ENCODE measurements around the gene SNX14.

The SNX14 gene

DNA sequence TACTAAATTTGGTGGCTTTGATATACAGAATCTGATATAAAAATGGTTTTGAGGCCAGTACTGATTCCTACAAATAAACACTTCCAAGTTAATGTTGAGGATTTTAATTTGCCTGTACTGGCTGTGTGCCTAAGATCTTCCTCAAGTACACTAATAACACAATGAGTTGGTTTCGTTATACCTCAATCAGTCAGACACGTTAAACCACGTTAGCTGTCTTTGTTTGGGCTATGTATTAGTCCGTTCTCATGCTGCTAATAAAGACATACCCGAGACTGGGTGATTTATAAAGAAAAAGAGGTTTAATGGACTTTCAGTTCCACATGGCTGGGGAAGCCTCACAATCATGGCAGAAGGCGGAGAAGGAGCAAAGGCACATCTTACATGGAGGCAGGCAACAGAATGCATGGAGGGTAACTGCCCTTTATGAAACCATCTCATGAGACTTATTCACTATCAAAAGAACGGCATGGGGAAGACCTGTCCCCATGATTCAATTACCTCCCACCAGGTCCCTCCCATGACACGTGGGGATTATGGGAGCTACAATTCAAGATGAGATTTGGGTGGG is 97.6 kb downstream of the SNX14 start:
- no peak overlapping the region for H3K4me3 ChIP-seq (ENCODE audit: low read length)
- H3K27me3 ChIP-seq (ENCODE audit: control insufficient read depth, insufficient read depth, low read length), result no peaks in the 10 kb centered on the region
- no peak overlapping the region for H3K27ac ChIP-seq (ENCODE audit: low read length)
- peaks cover 8% of the 10 kb centered on the region for H3K9me3 ChIP-seq (ENCODE audit: control insufficient read depth, low read depth, low read length)
- H3K36me3 ChIP-seq (ENCODE audit: control insufficient read depth, low read depth, low read length), result no peaks in the 10 kb centered on the region
- no peaks in the 10 kb centered on the region for H3K4me1 ChIP-seq (ENCODE audit: control insufficient read depth, low read depth, low read length)
- no peak overlapping the region for H3K9ac ChIP-seq (ENCODE audit: low read length)

DNA sequence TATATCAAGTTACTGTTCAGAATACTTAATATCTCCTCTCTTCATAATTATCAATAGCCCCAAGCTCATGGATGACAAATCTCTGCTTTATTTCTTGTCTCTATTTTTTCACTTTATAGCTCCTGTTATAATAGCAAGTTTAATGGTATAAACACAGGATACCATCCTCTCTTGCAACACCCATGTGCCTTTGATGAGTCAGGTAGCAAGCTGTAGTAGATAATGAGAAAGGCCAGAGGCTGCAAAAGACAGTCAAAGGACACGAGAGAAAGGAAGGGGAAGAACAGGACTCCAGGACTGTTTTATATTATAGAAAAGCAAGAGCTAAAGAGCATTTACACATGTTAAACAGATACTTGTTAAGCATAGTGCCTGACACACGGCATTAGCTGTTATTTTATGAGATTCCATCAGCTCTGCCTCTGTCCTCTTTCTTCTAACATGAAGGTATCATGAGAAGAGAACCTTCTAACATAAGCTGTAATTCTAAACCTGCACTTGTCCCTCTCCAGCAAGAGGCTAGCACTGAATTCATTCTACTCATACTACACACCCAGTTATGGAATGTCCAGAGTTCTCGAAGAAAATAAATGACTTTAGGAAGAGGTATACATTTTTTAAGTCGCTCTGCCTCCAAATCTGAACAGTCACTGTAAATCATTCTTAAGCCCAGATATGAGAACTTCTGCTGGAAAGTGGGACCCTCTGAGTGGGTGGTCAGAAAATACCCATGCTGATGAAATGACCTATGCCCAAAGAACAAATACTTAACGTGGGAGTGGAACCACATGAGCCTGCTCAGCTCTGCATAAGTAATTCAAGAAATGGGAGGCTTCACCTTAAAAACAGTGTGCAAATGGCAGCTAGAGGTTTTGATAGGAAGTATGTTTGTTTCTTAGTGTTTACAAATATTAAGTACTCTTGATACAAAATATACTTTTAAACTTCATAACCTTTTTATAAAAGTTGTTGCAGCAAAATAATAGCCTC is 98.8 kb downstream of the SNX14 start:
- no peaks in the 10 kb centered on the region for H3K36me3 ChIP-seq (ENCODE audit: control insufficient read depth, low read depth, low read length)

DNA sequence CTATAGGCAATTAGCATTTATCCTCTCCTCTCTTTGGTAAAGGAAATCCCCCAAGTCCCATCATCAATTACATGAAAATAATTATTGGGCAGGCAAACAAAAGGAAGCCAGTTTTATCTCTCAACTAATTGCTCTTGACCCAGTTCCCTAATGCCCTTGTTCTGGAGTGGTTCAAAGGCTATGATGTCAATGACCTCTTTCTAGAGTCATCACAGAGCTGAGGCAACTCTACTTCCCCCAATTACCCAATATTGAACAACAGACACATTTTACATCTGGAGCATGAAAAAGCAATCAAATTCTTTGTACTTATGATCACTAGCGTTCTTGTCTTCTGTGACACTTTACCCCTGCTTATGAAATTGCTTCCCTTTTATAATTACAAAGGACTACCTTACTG is 100.3 kb downstream of the SNX14 start:
- Histone ChIP-seq H3K27ac (ENCODE audit: low read length) (no peak overlapping the region), H3K4me3 (ENCODE audit: low read length) (no peak overlapping the region), H3K9me3 (ENCODE audit: control insufficient read depth, low read depth, low read length) (peaks cover 8% of the 10 kb centered on the region), H3K4me1 (ENCODE audit: control insufficient read depth, low read depth, low read length) (no peaks in the 10 kb centered on the region), H3K27me3 (ENCODE audit: control insufficient read depth, insufficient read depth, low read length) (no peaks in the 10 kb centered on the region), H3K36me3 (ENCODE audit: control insufficient read depth, low read depth, low read length) (no peaks in the 10 kb centered on the region), H3K9ac (ENCODE audit: low read length) (no peak overlapping the region)

More for the DNA sequence above, 98.8 kb downstream of the SNX14 start:
- H3K9ac ChIP-seq (ENCODE audit: low read length), result no peak overlapping the region
- no peaks in the 10 kb centered on the region for H3K4me1 ChIP-seq (ENCODE audit: control insufficient read depth, low read depth, low read length)
- H3K4me3 ChIP-seq (ENCODE audit: low read length), result no peak overlapping the region
- no peaks in the 10 kb centered on the region for H3K27me3 ChIP-seq (ENCODE audit: control insufficient read depth, insufficient read depth, low read length)
- peaks cover 8% of the 10 kb centered on the region for H3K9me3 ChIP-seq (ENCODE audit: control insufficient read depth, low read depth, low read length)
- no peak overlapping the region for H3K27ac ChIP-seq (ENCODE audit: low read length)

DNA sequence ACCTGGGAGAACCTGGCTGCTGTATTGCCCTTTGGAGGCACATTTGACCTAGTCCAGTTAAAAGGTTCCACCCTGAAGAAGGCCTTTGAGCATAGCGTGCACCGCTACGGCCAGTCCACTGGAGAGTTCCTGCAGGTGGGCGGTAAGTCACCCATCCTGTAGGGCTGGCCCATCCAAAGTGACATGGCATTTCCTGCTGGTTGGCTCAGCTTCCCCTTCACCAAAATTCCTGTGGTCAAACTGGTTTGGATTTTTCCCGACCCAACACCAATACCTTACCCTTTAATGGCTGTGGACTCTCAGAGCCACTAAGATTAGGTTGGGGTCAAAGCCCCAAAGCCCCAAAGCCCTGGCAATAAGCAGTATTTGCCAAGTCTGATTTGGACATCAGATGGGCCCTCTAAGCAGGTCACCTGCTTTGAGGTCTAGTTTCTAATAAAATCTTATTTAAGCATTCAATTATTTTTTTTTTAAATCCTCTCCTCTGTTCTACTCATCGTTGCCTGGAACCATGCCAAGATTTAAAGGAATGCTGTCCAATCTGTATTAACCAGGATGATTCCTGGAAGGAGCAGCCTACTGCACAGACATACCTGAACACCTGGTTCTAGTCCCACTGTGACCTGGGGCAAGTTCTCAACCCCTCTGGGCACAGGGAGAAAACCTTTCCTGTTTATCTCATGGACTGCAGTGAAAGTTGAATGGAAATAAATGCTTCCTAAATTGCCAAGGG is 103.0 kb downstream of the SNX14 start:
- Histone ChIP-seq H3K9me3 (ENCODE audit: control insufficient read depth, low read depth, low read length) (no peaks in the 10 kb centered on the region), H3K27ac (ENCODE audit: low read length) (no peak overlapping the region), H3K4me3 (ENCODE audit: low read length) (no peak overlapping the region), H3K4me1 (ENCODE audit: control insufficient read depth, low read depth, low read length) (no peaks in the 10 kb centered on the region), H3K27me3 (ENCODE audit: control insufficient read depth, insufficient read depth, low read length) (no peaks in the 10 kb centered on the region), H3K36me3 (ENCODE audit: control insufficient read depth, low read depth, low read length) (no peaks in the 10 kb centered on the region), H3K9ac (ENCODE audit: low read length) (no peak overlapping the region)

DNA sequence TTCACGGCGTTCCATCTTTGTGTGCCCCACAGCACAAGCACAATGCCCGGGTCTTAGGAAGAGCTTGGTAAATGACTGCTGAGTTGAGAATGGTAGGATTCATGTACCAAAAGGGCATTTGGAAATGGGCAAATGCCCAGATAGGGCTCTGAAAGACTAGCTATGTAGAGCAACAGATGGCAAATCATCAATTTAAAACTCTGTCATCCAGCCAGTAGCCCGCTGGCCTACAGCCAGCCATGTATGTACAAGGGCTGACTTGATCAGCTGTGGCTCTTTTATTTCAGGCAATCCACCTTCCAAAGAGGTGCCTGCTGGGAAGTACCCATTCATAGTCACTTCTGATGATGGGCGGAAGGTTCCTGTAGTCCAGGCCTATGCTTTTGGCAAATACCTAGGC is 108.7 kb downstream of the SNX14 start:
- Histone ChIP-seq H3K4me1 (ENCODE audit: control insufficient read depth, low read depth, low read length) (no peaks in the 10 kb centered on the region), H3K27ac (ENCODE audit: low read length) (no peak overlapping the region), H3K9ac (ENCODE audit: low read length) (no peak overlapping the region), H3K36me3 (ENCODE audit: control insufficient read depth, low read depth, low read length) (no peaks in the 10 kb centered on the region), H3K9me3 (ENCODE audit: control insufficient read depth, low read depth, low read length) (no peaks in the 10 kb centered on the region), H3K4me3 (ENCODE audit: low read length) (no peak overlapping the region), H3K27me3 (ENCODE audit: control insufficient read depth, insufficient read depth, low read length) (no peaks in the 10 kb centered on the region)

DNA sequence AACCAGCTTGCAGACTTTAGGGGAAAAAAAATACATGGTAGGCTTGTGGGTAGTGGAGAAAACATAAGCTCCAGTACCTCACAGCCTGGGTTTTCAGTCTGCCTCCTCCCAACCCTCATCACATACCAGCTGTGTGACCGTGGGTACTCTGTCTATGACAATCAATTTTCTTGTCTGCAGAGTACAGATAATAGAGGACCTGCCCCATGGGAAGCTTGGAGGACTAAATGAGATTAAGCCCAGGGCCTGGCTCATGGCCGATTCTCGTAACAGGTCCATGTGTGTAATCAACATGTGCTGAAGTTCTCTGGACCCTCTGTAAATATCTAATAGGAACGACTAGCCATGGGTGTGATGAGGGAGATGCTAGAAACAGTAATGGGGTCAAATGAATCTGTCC is 109.8 kb downstream of the SNX14 start:
- no peaks in the 10 kb centered on the region for H3K27me3 ChIP-seq (ENCODE audit: control insufficient read depth, insufficient read depth, low read length)
- no peaks in the 10 kb centered on the region for H3K4me1 ChIP-seq (ENCODE audit: control insufficient read depth, low read depth, low read length)
- H3K36me3 ChIP-seq (ENCODE audit: control insufficient read depth, low read depth, low read length), result no peaks in the 10 kb centered on the region
- H3K9me3 ChIP-seq (ENCODE audit: control insufficient read depth, low read depth, low read length), result no peaks in the 10 kb centered on the region
- H3K4me3 ChIP-seq (ENCODE audit: low read length), result no peak overlapping the region
- no peak overlapping the region for H3K9ac ChIP-seq (ENCODE audit: low read length)
- H3K27ac ChIP-seq (ENCODE audit: low read length), result no peak overlapping the region

DNA sequence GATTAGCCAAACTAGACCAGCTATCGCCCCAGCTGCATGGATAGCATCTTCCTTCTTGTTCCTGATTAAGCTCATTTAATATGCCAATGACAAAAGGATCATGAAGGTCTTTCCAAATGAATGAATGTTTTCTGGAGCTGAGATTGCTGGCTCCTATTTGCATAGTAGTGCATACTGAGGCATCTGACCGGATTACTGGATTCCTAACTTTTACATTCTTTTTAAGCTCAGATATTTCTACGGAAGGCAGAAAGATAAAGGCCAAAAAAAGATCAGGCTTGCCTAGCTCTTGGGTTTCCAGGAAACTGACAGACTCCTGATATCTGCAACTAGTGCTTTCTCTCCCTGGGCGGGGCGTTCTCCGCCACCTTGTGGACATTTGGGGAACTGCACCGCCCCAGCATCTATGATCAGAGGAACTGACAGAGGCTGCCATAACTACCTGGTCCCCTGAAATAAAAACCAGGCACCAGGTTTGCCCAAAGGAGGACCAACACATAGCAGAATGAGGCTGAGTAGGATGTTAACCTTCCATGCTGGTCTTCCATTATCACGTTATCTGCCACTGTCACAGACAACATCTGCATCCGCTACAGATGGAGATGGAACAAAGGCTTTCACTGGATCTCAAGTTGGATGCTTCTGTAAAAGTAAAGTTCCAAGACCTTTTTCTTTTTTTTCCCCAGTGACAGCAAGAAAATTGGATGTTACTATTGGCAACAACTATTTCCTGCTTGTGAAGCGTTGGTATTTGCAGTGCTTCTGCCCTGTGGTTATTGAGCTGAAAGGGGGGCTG is 110.6 kb downstream of the SNX14 start:
- Histone ChIP-seq H3K4me3 (ENCODE audit: low read length) (no peak overlapping the region), H3K9ac (ENCODE audit: low read length) (no peak overlapping the region), H3K27me3 (ENCODE audit: control insufficient read depth, insufficient read depth, low read length) (no peaks in the 10 kb centered on the region), H3K27ac (ENCODE audit: low read length) (no peak overlapping the region), H3K36me3 (ENCODE audit: control insufficient read depth, low read depth, low read length) (no peaks in the 10 kb centered on the region), H3K4me1 (ENCODE audit: control insufficient read depth, low read depth, low read length) (no peaks in the 10 kb centered on the region), H3K9me3 (ENCODE audit: control insufficient read depth, low read depth, low read length) (no peaks in the 10 kb centered on the region)

DNA sequence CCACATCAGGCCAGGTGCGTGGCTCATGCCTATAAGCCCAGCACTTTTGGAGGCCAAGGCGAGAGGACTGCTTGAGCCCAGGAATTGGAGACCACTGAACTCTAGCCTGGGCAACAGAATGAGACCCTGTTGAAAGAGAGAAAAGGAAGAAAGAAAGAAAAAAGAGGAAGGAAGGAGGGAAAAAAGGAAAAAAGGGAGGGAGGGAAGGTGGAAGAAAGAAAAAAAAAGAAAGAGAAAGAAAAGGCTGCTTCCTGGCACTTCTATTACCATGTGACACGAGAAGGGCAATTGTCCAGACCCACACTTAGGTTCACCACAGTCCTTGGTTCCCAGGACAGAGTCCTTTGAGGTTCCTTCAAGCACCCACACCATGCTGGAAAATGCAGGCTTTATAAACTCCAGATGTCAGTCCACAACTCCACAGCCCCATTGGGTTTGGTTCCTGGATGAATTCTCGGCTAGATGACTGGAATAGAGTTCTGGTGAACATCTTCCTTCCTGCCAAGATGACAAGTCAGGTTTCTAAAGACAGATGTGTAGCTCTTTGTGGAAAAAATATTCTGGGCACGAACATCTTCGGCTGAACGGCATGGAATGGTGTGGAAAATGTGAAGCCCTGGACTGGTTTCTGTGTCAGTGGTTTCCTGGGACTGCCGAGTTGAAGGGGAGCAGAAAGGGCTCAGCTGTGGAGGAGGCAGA is 111.3 kb downstream of the SNX14 start:
- Histone ChIP-seq H3K27ac (ENCODE audit: low read length) (no peak overlapping the region), H3K9ac (ENCODE audit: low read length) (no peak overlapping the region), H3K9me3 (ENCODE audit: control insufficient read depth, low read depth, low read length) (no peaks in the 10 kb centered on the region), H3K4me3 (ENCODE audit: low read length) (no peak overlapping the region), H3K36me3 (ENCODE audit: control insufficient read depth, low read depth, low read length) (no peaks in the 10 kb centered on the region), H3K4me1 (ENCODE audit: control insufficient read depth, low read depth, low read length) (no peaks in the 10 kb centered on the region), H3K27me3 (ENCODE audit: control insufficient read depth, insufficient read depth, low read length) (no peaks in the 10 kb centered on the region)

DNA sequence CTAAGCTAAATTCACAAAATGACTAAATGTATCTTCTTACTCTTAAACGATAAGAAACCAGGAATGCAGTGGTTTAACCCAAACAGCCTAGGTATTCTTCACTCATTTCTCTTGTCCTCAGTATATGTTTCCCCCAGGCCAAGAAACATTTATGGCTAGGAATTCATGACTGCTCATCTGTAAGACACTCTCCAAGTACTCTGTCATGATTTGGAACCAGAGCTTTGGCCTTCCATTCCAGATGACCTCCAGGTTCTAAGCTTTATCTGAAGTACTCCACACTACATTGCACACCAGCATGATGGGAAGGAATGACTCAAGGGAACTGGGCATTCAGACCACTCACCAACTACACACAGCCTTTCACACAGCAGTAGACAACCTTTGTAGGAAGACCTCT is 114.5 kb downstream of the SNX14 start:
- Histone ChIP-seq H3K4me1 (ENCODE audit: control insufficient read depth, low read depth, low read length) (no peaks in the 10 kb centered on the region), H3K36me3 (ENCODE audit: control insufficient read depth, low read depth, low read length) (no peaks in the 10 kb centered on the region), H3K27ac (ENCODE audit: low read length) (no peak overlapping the region), H3K27me3 (ENCODE audit: control insufficient read depth, insufficient read depth, low read length) (no peaks in the 10 kb centered on the region), H3K4me3 (ENCODE audit: low read length) (no peak overlapping the region), H3K9me3 (ENCODE audit: control insufficient read depth, low read depth, low read length) (no peaks in the 10 kb centered on the region), H3K9ac (ENCODE audit: low read length) (no peak overlapping the region)

DNA sequence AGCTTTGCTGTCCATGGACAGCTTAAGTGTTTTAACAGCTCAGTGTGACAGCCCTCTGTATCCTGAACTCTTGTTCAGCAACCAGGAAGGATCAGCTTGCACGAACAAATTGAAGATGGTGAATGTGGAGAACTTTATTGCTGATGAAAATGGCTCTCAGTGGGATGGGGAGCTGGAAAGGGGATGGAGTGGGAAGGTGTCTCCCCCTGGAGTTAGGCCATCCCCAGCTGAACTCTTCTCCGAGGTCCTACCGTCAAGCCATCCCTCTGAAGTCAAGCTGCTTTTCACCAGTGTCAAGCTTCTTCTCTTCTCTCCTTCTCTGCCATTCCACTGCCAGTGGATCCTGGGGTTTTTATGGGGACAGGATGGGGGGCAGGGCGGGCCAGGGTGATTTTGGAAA is 117.1 kb downstream of the SNX14 start:
- no peaks in the 10 kb centered on the region for H3K27me3 ChIP-seq (ENCODE audit: control insufficient read depth, insufficient read depth, low read length)
- H3K9ac ChIP-seq (ENCODE audit: low read length), result no peak overlapping the region
- H3K4me1 ChIP-seq (ENCODE audit: control insufficient read depth, low read depth, low read length), result no peaks in the 10 kb centered on the region
- no peaks in the 10 kb centered on the region for H3K9me3 ChIP-seq (ENCODE audit: control insufficient read depth, low read depth, low read length)
- H3K36me3 ChIP-seq (ENCODE audit: control insufficient read depth, low read depth, low read length), result no peaks in the 10 kb centered on the region
- H3K27ac ChIP-seq (ENCODE audit: low read length), result no peak overlapping the region
- H3K4me3 ChIP-seq (ENCODE audit: low read length), result no peak overlapping the region
